Activated T-cell treated with anti-CD3 and anti-CD28 coated beads, Interleukin-2, amount 50 U/mL, for 4 hours (primary cell): Measurements from ENCODE around the gene EHMT1. TPM values are rescaled to one million over a fixed set of nuclear protein-coding genes. Genes with fewer than 3 reads are reported as not detected.
"Not testable (repeated sequence)": the region's sequence is repeated elsewhere in the genome, so short reads cannot be mapped to it uniquely, and the experiment has no call there.

ENCODE experiments used
- ATAC-seq, 2 donors: fragments of 200-7000 bp; cut with Tn5 transposase; one replicate each; pipeline ENCODE4 v1.10.0; 2021
- DNase-seq: peaks from one replicate; pipeline ENCODE4 v3.0.0-alpha.2; 2020
- H3K27me3 Mint-ChIP-seq: one replicate; pipeline ENCODE4 v1.8.0; 2021; ENCODE audit warnings: low read depth, mixed read lengths
- H3K36me3 Mint-ChIP-seq: one replicate; pipeline ENCODE4 v1.8.0; 2022; ENCODE audit warnings: mixed read lengths; ENCODE audit not compliant: insufficient read depth
- H3K4me1 Mint-ChIP-seq: one replicate; pipeline ENCODE4 v1.8.0; 2021; ENCODE audit warnings: low read depth, mixed read lengths
- H3K4me3 Mint-ChIP-seq: one replicate; pipeline ENCODE4 v1.8.0; 2021; ENCODE audit warnings: mild to moderate bottlenecking, moderate library complexity, mixed read lengths
- H3K9me3 Mint-ChIP-seq: one replicate; pipeline ENCODE4 v1.8.0; 2021; ENCODE audit warnings: mixed read lengths
- total RNA-seq, 3 donors: library from RNA; stranded (reverse); gene quantifications; one replicate each; pipeline ENCODE4 v1.2.1, GENCODE V29; 2021

EHMT1 gene
- total RNA-seq, 3 donors from 2014 or later: 76.6 to 79.1 (median 78.1) TPM

- Mint-ChIP-seq H3K36me3 (no peaks in the 10 kb centered on the region), H3K27me3 (peaks cover 54% of the 10 kb centered on the region), H3K9me3 (no peaks in the 10 kb centered on the region), H3K4me1 (peaks cover 2% of the 10 kb centered on the region), H3K4me3 (no peak overlapping the region)
- ATAC-seq (no peak), DNase-seq (no peak)
Measured at GRCh38 chr9:137876781-137877386, 258.1 kb downstream of the EHMT1 start.

- not testable (repeated sequence) for H3K36me3 Mint-ChIP-seq, DNase-seq, H3K9me3 Mint-ChIP-seq, H3K4me1 Mint-ChIP-seq, H3K4me3 Mint-ChIP-seq
- ATAC-seq: peak; percentile 13 to 18
- peaks cover 47% of the 10 kb centered on the region for H3K27me3 Mint-ChIP-seq
Measured at GRCh38 chr9:137877506-137878122, 258.8 kb downstream of the EHMT1 start, which contains the start of gene CACNA1B. TSS of gene CACNA1B (plus strand) at chr9:137877782. CDS start at chr9:137877934, 152 bp downstream.

GRCh38 chr9:137878146-137878941 lies 259.5 kb downstream of the EHMT1 start:
- no peaks in the 10 kb centered on the region for H3K9me3 Mint-ChIP-seq
- peaks cover 45% of the 10 kb centered on the region for H3K27me3 Mint-ChIP-seq
- ATAC-seq: peak; percentile 54 to 60
- DNase-seq: no peak
- no peaks in the 10 kb centered on the region for H3K36me3 Mint-ChIP-seq
- H3K4me1 Mint-ChIP-seq: peaks cover 2% of the 10 kb centered on the region
- H3K4me3 Mint-ChIP-seq: no peak overlapping the region

- Mint-ChIP-seq H3K36me3 (no peaks in the 10 kb centered on the region), H3K9me3 (no peaks in the 10 kb centered on the region), H3K4me3 (no peak overlapping the region)
Measured at GRCh38 chr9:137879052-137879451, 260.2 kb downstream of the EHMT1 start.

GRCh38 chr9:137879566-137880150 lies 260.9 kb downstream of the EHMT1 start:
- Mint-ChIP-seq H3K9me3 (no peaks in the 10 kb centered on the region), H3K27me3 (peaks cover 42% of the 10 kb centered on the region), H3K4me1 (peaks cover 2% of the 10 kb centered on the region), H3K36me3 (no peaks in the 10 kb centered on the region), H3K4me3 (peak overlapping the region; percentile 13)
- no peak for ATAC-seq
- no peak for DNase-seq

More at GRCh38 chr9:137879052-137879451, 260.2 kb downstream of the EHMT1 start:
- no peak for DNase-seq
- Mint-ChIP-seq H3K4me1 (peaks cover 2% of the 10 kb centered on the region), H3K27me3 (peaks cover 43% of the 10 kb centered on the region)
- ATAC-seq: no peak

GRCh38 chr9:137880160-137880975 lies 261.6 kb downstream of the EHMT1 start:
- H3K36me3 Mint-ChIP-seq: no peaks in the 10 kb centered on the region
- H3K4me3 Mint-ChIP-seq: no peak overlapping the region
- H3K27me3 Mint-ChIP-seq: peaks cover 36% of the 10 kb centered on the region
- peaks cover 2% of the 10 kb centered on the region for H3K4me1 Mint-ChIP-seq
- no peak for ATAC-seq
- H3K9me3 Mint-ChIP-seq: no peaks in the 10 kb centered on the region
- DNase-seq: no peak

- Mint-ChIP-seq H3K36me3 (no peaks in the 10 kb centered on the region), H3K27me3 (peaks cover 29% of the 10 kb centered on the region), H3K4me1 (peaks cover 2% of the 10 kb centered on the region), H3K9me3 (no peaks in the 10 kb centered on the region), H3K4me3 (no peak overlapping the region)
- no peak for DNase-seq
- ATAC-seq: no peak
Measured at GRCh38 chr9:137880976-137881530, 262.2 kb downstream of the EHMT1 start.

- no peak for DNase-seq
- Mint-ChIP-seq H3K4me1 (no peaks in the 10 kb centered on the region), H3K27me3 (peaks cover 21% of the 10 kb centered on the region), H3K9me3 (no peaks in the 10 kb centered on the region), H3K4me3 (no peak overlapping the region), H3K36me3 (no peaks in the 10 kb centered on the region)
- no peak for ATAC-seq
Measured at GRCh38 chr9:137881591-137882505, 263.0 kb downstream of the EHMT1 start.

GRCh38 chr9:137882506-137882821 lies 263.7 kb downstream of the EHMT1 start:
- no peaks in the 10 kb centered on the region for H3K36me3 Mint-ChIP-seq
- no peaks in the 10 kb centered on the region for H3K4me1 Mint-ChIP-seq
- no peaks in the 10 kb centered on the region for H3K9me3 Mint-ChIP-seq
- peaks cover 20% of the 10 kb centered on the region for H3K27me3 Mint-ChIP-seq
- DNase-seq (no peak), ATAC-seq (no peak)
- no peak overlapping the region for H3K4me3 Mint-ChIP-seq

GRCh38 chr9:137883977-137884376 lies 265.2 kb downstream of the EHMT1 start:
- H3K27me3 Mint-ChIP-seq: peaks cover 18% of the 10 kb centered on the region
- not testable (repeated sequence) for H3K4me3 Mint-ChIP-seq, ATAC-seq

GRCh38 chr9:137884547-137884946 lies 265.7 kb downstream of the EHMT1 start:
- not testable (repeated sequence) for DNase-seq, H3K4me1 Mint-ChIP-seq, H3K36me3 Mint-ChIP-seq, H3K4me3 Mint-ChIP-seq, H3K9me3 Mint-ChIP-seq
- H3K27me3 Mint-ChIP-seq: peaks cover 12% of the 10 kb centered on the region
- peak in 1 of 2 donors; percentile 16 for ATAC-seq

More at GRCh38 chr9:137883977-137884376, 265.2 kb downstream of the EHMT1 start:
- not testable (repeated sequence) for DNase-seq, H3K36me3 Mint-ChIP-seq, H3K4me1 Mint-ChIP-seq, H3K9me3 Mint-ChIP-seq

- H3K9me3 Mint-ChIP-seq, H3K4me3 Mint-ChIP-seq, DNase-seq, ATAC-seq, H3K4me1 Mint-ChIP-seq, H3K36me3 Mint-ChIP-seq, H3K27me3 Mint-ChIP-seq: not testable (repeated sequence)
Measured at GRCh38 chr9:137885121-137885520, 266.3 kb downstream of the EHMT1 start.
